DMS 273 (cell line): Measurements from ENCODE around the gene MESP2.
"Not testable (repeated sequence)": the region's sequence is repeated elsewhere in the genome, so short reads cannot be mapped to it uniquely, and the experiment has no call there.

ENCODE experiments used
- DNase-seq: peaks from one replicate; lab custom pipeline; 2025; ENCODE audit not compliant: unreplicated experiment; lab: John Stamatoyannopoulos, UW

The MESP2 gene

GRCh38 chr15:89780601-89781000, 4.5 kb downstream of the MESP2 start:
- DNase-seq = no peak

- DNase-seq = no peak
These were observed 4.9 kb downstream of the MESP2 start for GRCh38 chr15:89781055-89781454.

GRCh38 chr15:89781891-89782618, 5.9 kb downstream of the MESP2 start:
- DNase-seq = no peak

- DNase-seq = not testable (repeated sequence)
These were observed 6.5 kb downstream of the MESP2 start for GRCh38 chr15:89782619-89782950.

GRCh38 chr15:89783111-89783860, 7.2 kb downstream of the MESP2 start:
- DNase-seq = peak; percentile 80

- DNase-seq = no peak
These were observed 7.9 kb downstream of the MESP2 start for GRCh38 chr15:89783861-89784685.

GRCh38 chr15:89784686-89784960, 8.5 kb downstream of the MESP2 start:
- DNase-seq = no peak

GRCh38 chr15:89785064-89785773, 9.1 kb downstream of the MESP2 start:
- no peak for DNase-seq

GRCh38 chr15:89785774-89786140, 9.6 kb downstream of the MESP2 start:
- no peak for DNase-seq

GRCh38 chr15:89787944-89788343, 11.8 kb downstream of the MESP2 start:
- no peak for DNase-seq

GRCh38 chr15:89788585-89788984, 12.5 kb downstream of the MESP2 start:
- not testable (repeated sequence) for DNase-seq

- DNase-seq = no peak
These were observed 14.1 kb downstream of the MESP2 start for GRCh38 chr15:89790206-89790605.

- no peak for DNase-seq
These were observed 14.5 kb downstream of the MESP2 start for GRCh38 chr15:89790661-89791060.

- no peak for DNase-seq
These were observed 16.1 kb downstream of the MESP2 start for GRCh38 chr15:89792106-89792805.

- no peak for DNase-seq
These were observed 18.6 kb downstream of the MESP2 start for GRCh38 chr15:89794627-89795241.

GRCh38 chr15:89795996-89796395, 19.9 kb downstream of the MESP2 start:
- DNase-seq = no peak

- no peak for DNase-seq
These were observed 21.6 kb downstream of the MESP2 start for GRCh38 chr15:89797678-89798201.

- DNase-seq = no peak
These were observed 23.1 kb downstream of the MESP2 start for GRCh38 chr15:89799011-89799911.

- no peak for DNase-seq
These were observed 23.9 kb downstream of the MESP2 start for GRCh38 chr15:89799918-89800498.
